ENCODE results near the gene PPEF1.

PPEF1 gene

GRCh38 chrX:18793601-18794089 is 86.2 kb downstream of the PPEF1 start:
- no peak for TF ChIP-seq CTCF (IDR thresholded peaks at IDR 0.05; ENCODE audit: control insufficient read depth, extremely low read depth, insufficient read depth)
- no peak overlapping the region for H3K4me3 ChIP-seq (ENCODE audit: low read depth, low read length)
- DNase-seq (ENCODE audit: low read depth): no peak

DNA sequence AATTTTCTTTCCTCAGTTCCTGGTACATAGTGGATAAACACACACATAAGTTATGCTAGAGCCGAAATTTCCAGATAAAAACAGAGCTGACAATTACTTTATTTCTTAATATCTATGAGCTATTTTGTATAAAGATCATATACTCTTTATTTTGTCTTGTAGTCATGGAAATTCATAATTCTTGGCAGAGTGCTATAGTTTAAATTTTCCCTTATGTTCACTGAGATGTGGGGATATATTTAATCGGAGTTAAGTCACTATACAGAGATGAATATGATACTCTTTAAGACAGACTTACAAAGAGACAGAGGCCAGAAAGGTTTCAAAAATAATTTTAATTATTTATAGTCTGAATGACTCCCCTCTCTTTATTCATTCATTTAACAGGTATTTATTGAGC is 89.7 kb downstream of the PPEF1 start:
- no peak for TF ChIP-seq CTCF (IDR thresholded peaks at IDR 0.05; ENCODE audit: control insufficient read depth, extremely low read depth, insufficient read depth)
- H3K4me3 ChIP-seq (ENCODE audit: low read depth, low read length): no peak overlapping the region
- no peak for DNase-seq (ENCODE audit: low read depth)

DNA sequence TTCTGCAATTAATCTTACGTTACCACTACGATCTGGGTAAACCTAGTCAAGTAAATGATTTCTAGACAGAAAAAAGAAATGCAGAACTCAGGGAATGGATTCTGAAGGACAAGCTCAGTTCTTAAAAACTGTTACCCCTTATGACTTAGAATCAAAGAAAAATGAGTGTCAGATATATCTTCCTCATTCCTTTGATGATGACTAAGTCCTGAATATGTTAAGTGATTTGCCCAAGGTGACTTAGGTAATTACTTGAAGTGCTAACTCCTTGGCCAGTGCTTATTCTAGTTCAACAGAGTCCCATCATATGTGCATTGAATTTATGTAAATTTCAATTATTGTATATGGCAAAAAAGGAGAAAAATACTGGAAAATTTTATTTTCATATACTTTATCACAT is 92.5 kb downstream of the PPEF1 start:
- DNase-seq (ENCODE audit: low read depth): no peak
- no peak for TF ChIP-seq CTCF (IDR thresholded peaks at IDR 0.05; ENCODE audit: control insufficient read depth, extremely low read depth, insufficient read depth)
- no peak overlapping the region for H3K4me3 ChIP-seq (ENCODE audit: low read depth, low read length)

DNA sequence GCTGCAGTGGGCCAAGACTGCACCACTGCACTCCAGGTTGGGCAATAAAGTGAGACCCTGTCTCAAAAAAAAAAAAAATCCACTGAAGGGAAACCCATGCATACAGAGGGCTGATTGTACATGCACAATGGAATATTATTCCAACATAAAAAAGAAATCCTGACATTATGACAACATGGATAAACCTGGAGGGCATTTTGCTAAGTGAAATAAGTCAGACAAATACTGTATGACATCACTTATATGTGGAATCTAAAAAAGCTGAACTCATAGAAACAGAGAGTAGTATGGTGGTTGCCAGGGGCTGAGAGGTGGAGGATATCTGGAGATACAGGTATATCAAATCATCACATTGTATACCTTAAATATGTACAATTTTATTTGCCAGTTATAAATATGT is 102.2 kb downstream of the PPEF1 start:
- no peak for TF ChIP-seq CTCF (IDR thresholded peaks at IDR 0.05; ENCODE audit: control insufficient read depth, extremely low read depth, insufficient read depth)
- no peak overlapping the region for H3K4me3 ChIP-seq (ENCODE audit: low read depth, low read length)
- DNase-seq (ENCODE audit: low read depth): no peak

DNA sequence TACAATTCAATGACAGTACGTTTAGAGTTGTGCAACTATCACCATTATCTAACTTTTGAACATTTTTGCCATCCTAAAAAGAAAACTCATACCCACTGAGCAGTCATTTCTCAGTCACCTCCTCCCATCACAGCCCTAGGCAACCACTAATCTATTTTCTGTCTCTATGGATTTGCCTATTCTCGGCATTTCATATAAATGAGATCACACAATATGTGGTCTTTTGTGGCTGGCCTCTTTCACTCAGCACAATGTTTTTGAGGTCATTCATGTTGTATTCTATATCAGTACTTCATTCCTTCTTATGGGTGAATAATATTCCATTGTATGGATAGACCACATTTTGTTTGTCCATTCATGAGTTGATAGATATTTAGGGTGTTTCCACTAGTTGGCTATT is 103.0 kb downstream of the PPEF1 start:
- H3K4me3 ChIP-seq (ENCODE audit: low read depth, low read length): no peak overlapping the region
- DNase-seq (ENCODE audit: low read depth): no peak
- TF ChIP-seq CTCF (IDR thresholded peaks at IDR 0.05; ENCODE audit: control insufficient read depth, extremely low read depth, insufficient read depth): no peak

DNA sequence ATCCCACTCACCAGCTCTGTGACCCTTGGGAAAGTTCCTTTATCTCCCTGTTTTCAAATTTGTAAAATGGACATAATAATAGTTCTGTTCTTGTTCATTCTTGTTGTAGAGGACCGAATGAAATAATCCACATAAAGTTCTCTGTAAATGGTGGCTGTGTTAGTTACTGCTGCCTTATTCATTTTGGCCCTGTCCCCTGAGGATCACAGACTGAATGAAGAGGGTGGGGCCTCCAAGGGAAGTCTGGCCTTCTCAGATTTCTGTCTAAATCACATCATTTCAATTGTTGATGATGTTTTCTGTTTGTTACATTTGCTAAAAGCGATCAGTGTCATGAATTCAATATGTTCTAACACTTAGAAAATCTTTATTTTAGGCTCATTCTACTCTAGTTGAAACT is 117.9 kb downstream of the PPEF1 start:
- no peak for DNase-seq (ENCODE audit: low read depth)
- no peak for TF ChIP-seq CTCF (IDR thresholded peaks at IDR 0.05; ENCODE audit: control insufficient read depth, extremely low read depth, insufficient read depth)
- H3K4me3 ChIP-seq (ENCODE audit: low read depth, low read length): no peak overlapping the region

- DNase-seq (ENCODE audit: low read depth): no peak
- TF ChIP-seq CTCF (IDR thresholded peaks at IDR 0.05; ENCODE audit: control insufficient read depth, extremely low read depth, insufficient read depth): no peak
- no peak overlapping the region for H3K4me3 ChIP-seq (ENCODE audit: low read depth, low read length)
Observed at GRCh38 chrX:18828832-18829404, 121.5 kb downstream of the PPEF1 start.
